GM12892 (cell line): ENCODE data around the gene CAMKMT.

Experiments used
- POLR2A ChIP-seq: IDR thresholded peaks from 2 replicates; pipeline ENCODE4 v1.6.1; 2011; ENCODE audit warnings: low read depth, low read length, control low read depth
- POLR2AphosphoS5 ChIP-seq: IDR thresholded peaks from 2 replicates; pipeline ENCODE4 v1.6.1; 2011; ENCODE audit warnings: low read depth, low read length, control low read depth

DNA sequence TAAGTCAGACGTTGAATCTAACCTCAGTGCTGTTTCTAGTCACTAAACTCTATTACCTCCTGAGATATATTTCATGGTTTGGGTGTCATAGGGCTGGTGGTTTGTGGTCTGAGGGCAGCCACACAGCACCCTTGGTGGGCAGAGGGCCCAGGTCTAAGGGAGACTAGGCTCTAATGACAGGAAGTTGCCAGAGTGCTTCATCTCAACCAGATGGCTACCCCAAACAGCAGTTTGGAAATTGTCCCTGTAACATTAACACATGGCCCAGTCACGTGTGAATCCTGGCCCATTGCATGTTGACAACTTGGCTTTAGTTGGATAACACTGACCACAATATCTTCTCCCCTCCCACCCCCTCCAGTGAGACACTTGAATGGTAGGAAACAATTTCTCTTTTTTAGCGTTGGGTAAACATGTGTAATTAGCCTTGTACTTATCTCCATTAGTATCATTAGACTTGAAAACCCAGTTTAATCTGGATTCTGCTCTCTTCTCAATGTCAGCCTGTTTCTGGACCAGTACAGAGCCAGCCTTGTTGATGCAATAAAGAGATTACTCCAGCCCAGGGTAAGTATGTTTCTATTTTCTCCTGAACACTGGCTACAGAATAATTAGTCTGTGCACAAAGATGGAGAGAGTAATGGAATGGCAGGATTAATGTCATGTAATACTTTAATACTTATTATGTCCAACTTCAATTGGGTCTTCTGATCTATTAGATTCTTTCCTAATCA, 392.0 kb downstream of the CAMKMT start:
- TF ChIP-seq POLR2A = no peak
- TF ChIP-seq POLR2AphosphoS5 = no peak
